NCI-H446 (cell line): ENCODE results near the gene PLPP6.

Experiments used
- DNase-seq, 2 experiments: peaks; one replicate each; lab custom pipeline; 2025; lab: John Stamatoyannopoulos, UW

Gene PLPP6

GRCh38 chr9:4700091-4700490 lies 38.0 kb downstream of the PLPP6 start:
- DNase-seq = no peak

- no peak for DNase-seq
Measured at GRCh38 chr9:4700932-4701331, 38.8 kb downstream of the PLPP6 start.

- DNase-seq = no peak
Measured at GRCh38 chr9:4701526-4701925, 39.4 kb downstream of the PLPP6 start.

- DNase-seq = no peak
Measured at GRCh38 chr9:4704129-4704528, 42.0 kb downstream of the PLPP6 start.

GRCh38 chr9:4706021-4706420 lies 43.9 kb downstream of the PLPP6 start:
- DNase-seq = no peak

GRCh38 chr9:4706971-4707622 lies 45.0 kb downstream of the PLPP6 start:
- no peak for DNase-seq

- DNase-seq = no peak
Measured at GRCh38 chr9:4709380-4709779, 47.3 kb downstream of the PLPP6 start.

GRCh38 chr9:4713849-4714248 lies 51.8 kb downstream of the PLPP6 start:
- DNase-seq = no peak

- no peak for DNase-seq
Measured at GRCh38 chr9:4714266-4715016, 52.3 kb downstream of the PLPP6 start.
